Measurements from ENCODE around the gene MIGA2. TPM values are rescaled to one million over a fixed set of nuclear protein-coding genes. Genes with fewer than 3 reads are reported as not detected.

MIGA2 gene
- total RNA-seq, 1 experiment from 2014 or later, result 29.6 TPM

GRCh38 chr9:129077236-129077635 is 40.8 kb downstream of the MIGA2 start:
- POLR2A ChIA-PET (ENCODE audit: unreplicated experiment), result no interaction called here
- H3K4me3 ChIP-seq (ENCODE audit: low read length), result no peak overlapping the region
- H3K36me3 ChIP-seq (ENCODE audit: low read depth, low read length), result no peaks in the 10 kb centered on the region
- TF ChIP-seq EZH2phosphoT487 (IDR thresholded peaks at IDR 0.05; ENCODE audit: borderline replicate concordance, low read length) (no peak), EZH2 (IDR thresholded peaks at IDR 0.05; ENCODE audit: low read length, unreplicated experiment) (no peak), CTCF (conservative IDR thresholded peaks at IDR 0.05; ENCODE audit: low read depth, low read length) (no peak)
- no peaks in the 10 kb centered on the region for H3K9me3 ChIP-seq (ENCODE audit: low read length)
- H3K79me2 ChIP-seq (ENCODE audit: low read length), result peaks cover 10% of the 10 kb centered on the region
- H4K20me1 ChIP-seq (ENCODE audit: low read length), result no peaks in the 10 kb centered on the region
- no TSS peak for BruUV-seq (replicated peaks)
- intact Hi-C loops (cut with micrococcal nuclease), result no loop called here
- no peaks in the 10 kb centered on the region for H3F3A ChIP-seq (ENCODE audit: low read length, unreplicated experiment)
- no peak overlapping the region for H3K9ac ChIP-seq (ENCODE audit: low read length)
- no peak for ATAC-seq
- CTCF ChIA-PET, result no interaction called here
- H3K27ac ChIP-seq (ENCODE audit: low read length), result no peak overlapping the region
- DNase-seq, result no peak
- H2AFZ ChIP-seq (ENCODE audit: low read length), result no peak overlapping the region
- H3K4me1 ChIP-seq (ENCODE audit: insufficient read depth, low read length), result peaks cover 6% of the 10 kb centered on the region; the same call in 1 of the 2 replicates
- H3K27me3 ChIP-seq (ENCODE audit: low read length), result no peaks in the 10 kb centered on the region
- H3K9me2 ChIP-seq (replicated peaks; ENCODE audit: low read length), result no peaks in the 10 kb centered on the region
- H3K4me2 ChIP-seq (ENCODE audit: low read length), result no peak overlapping the region

GRCh38 chr9:129078691-129079503 is 42.5 kb downstream of the MIGA2 start:
- TF ChIP-seq CTCF (conservative IDR thresholded peaks at IDR 0.05; ENCODE audit: low read depth, low read length), result no peak
- no peak for TF ChIP-seq EZH2 (IDR thresholded peaks at IDR 0.05; ENCODE audit: low read length, unreplicated experiment)
- TF ChIP-seq EZH2phosphoT487 (IDR thresholded peaks at IDR 0.05; ENCODE audit: borderline replicate concordance, low read length), result no peak
- intact Hi-C loops (cut with micrococcal nuclease), result no loop called here
- no peak overlapping the region for H3K9ac ChIP-seq (ENCODE audit: low read length)

GRCh38 chr9:129079829-129080228 is 43.4 kb downstream of the MIGA2 start:
- Histone ChIP-seq H3K79me2 (ENCODE audit: low read length) (peaks cover 29% of the 10 kb centered on the region), H2AFZ (ENCODE audit: low read length) (peak overlapping the region; percentile 94), H3K4me2 (ENCODE audit: low read length) (peak overlapping the region; percentile 100), H3K4me3 (ENCODE audit: low read length) (peak overlapping the region; percentile 88), H4K20me1 (ENCODE audit: low read length) (no peaks in the 10 kb centered on the region), H3K9ac (ENCODE audit: low read length) (peak overlapping the region; percentile 63; the same call in 1 of the 2 replicates), H3K27ac (ENCODE audit: low read length) (no peak overlapping the region), H3K9me2 (replicated peaks; ENCODE audit: low read length) (no peaks in the 10 kb centered on the region), H3K4me1 (ENCODE audit: insufficient read depth, low read length) (peaks cover 6% of the 10 kb centered on the region; the same call in 1 of the 2 replicates), H3F3A (ENCODE audit: low read length, unreplicated experiment) (no peaks in the 10 kb centered on the region), H3K36me3 (ENCODE audit: low read depth, low read length) (no peaks in the 10 kb centered on the region), H3K9me3 (ENCODE audit: low read length) (no peaks in the 10 kb centered on the region), H3K27me3 (ENCODE audit: low read length) (no peaks in the 10 kb centered on the region)
- DNase-seq (no peak), ATAC-seq (no peak)
- intact Hi-C loops (cut with micrococcal nuclease), result loop anchor here (2.0 kb wide), 1 partner anchor 31 kb away; the partner anchor contains the start of genes CRAT and PTPA
- ChIA-PET POLR2A (ENCODE audit: unreplicated experiment) (no interaction called here), CTCF (interaction anchor here (1.0 kb wide), 1 partner anchor 52 kb away, joined by 4 read pairs; the partner anchor contains the start of gene SH3GLB2)
- BruUV-seq (replicated peaks), result no TSS peak
- no peak for TF ChIP-seq EZH2phosphoT487 (IDR thresholded peaks at IDR 0.05; ENCODE audit: borderline replicate concordance, low read length)
- TF ChIP-seq EZH2 (IDR thresholded peaks at IDR 0.05; ENCODE audit: low read length, unreplicated experiment), result no peak
- TF ChIP-seq CTCF (conservative IDR thresholded peaks at IDR 0.05; ENCODE audit: low read depth, low read length), result no peak

More at GRCh38 chr9:129078691-129079503, 42.5 kb downstream of the MIGA2 start:
- Histone ChIP-seq H3K36me3 (ENCODE audit: low read depth, low read length) (no peaks in the 10 kb centered on the region), H3K4me2 (ENCODE audit: low read length) (no peak overlapping the region), H3K27me3 (ENCODE audit: low read length) (no peaks in the 10 kb centered on the region), H3K4me3 (ENCODE audit: low read length) (no peak overlapping the region), H3K4me1 (ENCODE audit: insufficient read depth, low read length) (peaks cover 6% of the 10 kb centered on the region; the same call in 1 of the 2 replicates), H3K27ac (ENCODE audit: low read length) (no peak overlapping the region), H4K20me1 (ENCODE audit: low read length) (no peaks in the 10 kb centered on the region), H3K9me3 (ENCODE audit: low read length) (no peaks in the 10 kb centered on the region), H3K9me2 (replicated peaks; ENCODE audit: low read length) (no peaks in the 10 kb centered on the region), H2AFZ (ENCODE audit: low read length) (no peak overlapping the region), H3F3A (ENCODE audit: low read length, unreplicated experiment) (no peaks in the 10 kb centered on the region), H3K79me2 (ENCODE audit: low read length) (peaks cover 26% of the 10 kb centered on the region)
- DNase-seq (no peak), ATAC-seq (no peak)
- BruUV-seq (replicated peaks), result no TSS peak
- POLR2A ChIA-PET (ENCODE audit: unreplicated experiment), result no interaction called here
- CTCF ChIA-PET, result no interaction called here

Measured in PC-3 (cell line).